NT2/D1 (cell line): ENCODE results near the gene C4orf50.

Experiments used
- YY1 ChIP-seq: IDR thresholded peaks from 2 replicates; pipeline ENCODE4 v1.6.1; 2011; ENCODE audit not compliant: insufficient read length, insufficient read depth
- ZNF274 ChIP-seq: IDR thresholded peaks from 2 replicates; pipeline ENCODE4 v1.6.1; 2011; ENCODE audit warnings: mild to moderate bottlenecking, low read depth, low read length

GRCh38 chr4:5976431-5976830 lies 41.8 kb downstream of the C4orf50 start:
- TF ChIP-seq ZNF274 (no peak), YY1 (no peak)
